HepG2 (cell line): ENCODE results near the gene ZNF546.

Experiments
- CREB1 ChIP-seq, 2 experiments: fragments of 450-650 bp in 1 of 2; IDR thresholded peaks; 2 replicates each; pipeline ENCODE4 v1.6.1; 2016 to 2017; ENCODE audit warnings: control low read depth in 1 of 2, mild to moderate bottlenecking in 1 of 2, missing compliant biosample characterization in 1 of 2, missing genetic modification characterization in 1 of 2
- DZIP1 ChIP-seq: sonication (generic); formaldehyde crosslinking; IDR thresholded peaks from 2 replicates; pipeline ENCODE4 v1.5.0; 2020; ENCODE audit warnings: mild to moderate bottlenecking, missing genetic modification reagents

- TF ChIP-seq CREB1 (IDR thresholded peaks at IDR 0.05) (no peak), CREB1 (CRISPR knock-in tag; IDR thresholded peaks at IDR 0.05) (no peak), DZIP1 (no peak)
Observed at GRCh38 chr19:39987596-39987995, 9.3 kb upstream of the ZNF546 start.
